Measurements from ENCODE around the gene SLC1A4.

DNA sequence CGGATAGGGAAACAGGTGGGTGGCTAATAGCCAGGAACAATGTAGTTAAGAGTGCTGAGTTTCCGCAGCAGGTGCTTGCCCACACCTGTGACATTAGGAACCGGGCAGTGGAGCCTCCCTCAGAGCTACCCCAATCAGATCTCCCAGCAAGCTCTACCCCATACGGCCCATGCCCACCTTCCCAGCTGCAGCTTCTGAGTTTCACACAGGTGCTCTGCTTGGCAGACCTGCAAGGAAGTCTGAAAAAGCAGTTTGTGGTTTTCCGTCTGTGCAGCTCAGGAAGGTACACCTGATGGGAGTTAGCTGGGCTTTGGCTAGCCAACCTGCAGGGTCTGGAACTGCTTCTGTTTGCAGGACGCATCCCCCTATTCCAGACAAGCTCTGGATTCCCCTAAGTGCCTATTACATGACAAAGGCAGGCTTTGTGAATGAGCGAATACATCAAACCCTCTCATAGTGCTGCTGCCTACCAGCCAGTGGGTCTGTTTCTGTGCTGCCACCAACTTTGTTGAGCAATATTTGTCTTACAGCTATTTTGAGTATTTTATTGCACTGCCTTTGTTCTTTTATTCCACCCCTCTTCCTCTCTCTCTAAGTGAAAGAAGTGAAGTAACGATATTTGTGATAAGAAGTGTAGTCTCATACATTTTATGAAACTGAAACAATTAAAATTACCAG, 42.3 kb downstream of the SLC1A4 start:
- TF ChIP-seq EZH2 (optimal IDR thresholded peaks at IDR 0.05; ENCODE audit: low read depth, low read length) = no peak
- TF ChIP-seq, protein P1, sequence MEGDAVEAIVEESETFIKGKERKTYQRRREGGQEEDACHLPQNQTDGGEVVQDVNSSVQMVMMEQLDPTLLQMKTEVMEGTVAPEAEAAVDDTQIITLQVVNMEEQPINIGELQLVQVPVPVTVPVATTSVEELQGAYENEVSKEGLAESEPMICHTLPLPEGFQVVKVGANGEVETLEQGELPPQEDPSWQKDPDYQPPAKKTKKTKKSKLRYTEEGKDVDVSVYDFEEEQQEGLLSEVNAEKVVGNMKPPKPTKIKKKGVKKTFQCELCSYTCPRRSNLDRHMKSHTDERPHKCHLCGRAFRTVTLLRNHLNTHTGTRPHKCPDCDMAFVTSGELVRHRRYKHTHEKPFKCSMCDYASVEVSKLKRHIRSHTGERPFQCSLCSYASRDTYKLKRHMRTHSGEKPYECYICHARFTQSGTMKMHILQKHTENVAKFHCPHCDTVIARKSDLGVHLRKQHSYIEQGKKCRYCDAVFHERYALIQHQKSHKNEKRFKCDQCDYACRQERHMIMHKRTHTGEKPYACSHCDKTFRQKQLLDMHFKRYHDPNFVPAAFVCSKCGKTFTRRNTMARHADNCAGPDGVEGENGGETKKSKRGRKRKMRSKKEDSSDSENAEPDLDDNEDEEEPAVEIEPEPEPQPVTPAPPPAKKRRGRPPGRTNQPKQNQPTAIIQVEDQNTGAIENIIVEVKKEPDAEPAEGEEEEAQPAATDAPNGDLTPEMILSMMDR (IDR thresholded peaks at IDR 0.05; ENCODE audit: low read length) = no peak
